Gastrocnemius medialis (tissue), 4 donors: Measurements from ENCODE around the gene TBCD.

Experiments
- POLR2A ChIP-seq, 2 donors: fragments of 450-650 bp; IDR thresholded peaks; one replicate each; pipeline ENCODE4 v1.6.1; 2017; ENCODE audit warnings: antibody characterized with exemption in 2 of 2, mild to moderate bottlenecking in 2 of 2, moderate library complexity in 2 of 2
- TF ChIP-seq, protein P1 (sequence below), 5 experiments: fragments of 450-650 bp in 3 of 5; fragments of 200-600 bp in 2 of 5; sonication (generic) in 2 of 5; IDR thresholded peaks in 4 of 5; conservative IDR thresholded peaks in 1 of 5; 1 replicate in 4 of 5; 2 replicates in 1 of 5; pipeline ENCODE4 v1.5.1; 2016 to 2019; ENCODE audit warnings: antibody characterized with exemption in 5 of 5, mild to moderate bottlenecking in 3 of 5, moderate library complexity in 3 of 5

DNA sequence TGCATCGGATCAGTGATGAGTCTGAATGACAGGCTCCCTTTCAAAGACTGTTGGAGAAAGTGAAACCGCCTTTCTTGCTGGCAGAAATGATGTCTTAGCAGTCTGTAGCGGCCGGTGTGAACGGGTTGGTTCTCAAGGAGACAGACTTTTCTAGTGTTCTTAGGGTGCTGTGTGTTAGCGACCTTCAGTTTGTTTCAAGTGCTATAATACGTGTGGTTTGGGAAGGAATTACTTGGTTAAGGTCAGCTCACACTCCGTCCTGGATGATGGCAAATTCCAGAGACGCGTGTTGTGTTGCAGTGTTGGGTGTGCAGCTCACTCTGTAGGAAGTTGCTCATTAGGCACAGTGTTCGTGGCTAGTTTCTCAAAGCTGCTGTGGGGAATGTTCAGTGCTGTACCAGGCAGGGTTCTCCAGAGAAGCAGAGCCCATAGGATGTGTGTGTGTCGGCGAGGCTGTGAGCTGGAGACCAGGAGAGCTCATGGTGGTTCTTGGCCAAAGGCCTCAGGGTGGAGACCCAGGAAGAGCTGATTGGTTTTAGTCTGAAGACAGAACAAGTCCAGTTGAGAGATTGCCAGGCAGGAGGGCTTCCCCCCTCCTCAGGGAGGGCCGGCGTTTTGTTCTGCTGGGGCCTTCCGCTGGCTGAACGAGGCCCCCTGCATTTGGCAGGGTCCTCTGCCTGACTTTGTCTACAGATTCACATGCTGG lies 50.4 kb downstream of the TBCD start:
- TF ChIP-seq, protein P1, sequence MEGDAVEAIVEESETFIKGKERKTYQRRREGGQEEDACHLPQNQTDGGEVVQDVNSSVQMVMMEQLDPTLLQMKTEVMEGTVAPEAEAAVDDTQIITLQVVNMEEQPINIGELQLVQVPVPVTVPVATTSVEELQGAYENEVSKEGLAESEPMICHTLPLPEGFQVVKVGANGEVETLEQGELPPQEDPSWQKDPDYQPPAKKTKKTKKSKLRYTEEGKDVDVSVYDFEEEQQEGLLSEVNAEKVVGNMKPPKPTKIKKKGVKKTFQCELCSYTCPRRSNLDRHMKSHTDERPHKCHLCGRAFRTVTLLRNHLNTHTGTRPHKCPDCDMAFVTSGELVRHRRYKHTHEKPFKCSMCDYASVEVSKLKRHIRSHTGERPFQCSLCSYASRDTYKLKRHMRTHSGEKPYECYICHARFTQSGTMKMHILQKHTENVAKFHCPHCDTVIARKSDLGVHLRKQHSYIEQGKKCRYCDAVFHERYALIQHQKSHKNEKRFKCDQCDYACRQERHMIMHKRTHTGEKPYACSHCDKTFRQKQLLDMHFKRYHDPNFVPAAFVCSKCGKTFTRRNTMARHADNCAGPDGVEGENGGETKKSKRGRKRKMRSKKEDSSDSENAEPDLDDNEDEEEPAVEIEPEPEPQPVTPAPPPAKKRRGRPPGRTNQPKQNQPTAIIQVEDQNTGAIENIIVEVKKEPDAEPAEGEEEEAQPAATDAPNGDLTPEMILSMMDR (IDR thresholded peaks at IDR 0.05 in 4 of 5, conservative IDR thresholded peaks at IDR 0.05 in 1 of 5): no peak
- no peak for TF ChIP-seq POLR2A (IDR thresholded peaks at IDR 0.05)
